Subcutaneous adipose tissue (tissue), 4 donors: ENCODE results near the gene AIFM3. TPM values are rescaled to one million over a fixed set of nuclear protein-coding genes. Genes with fewer than 3 reads are reported as not detected.

ENCODE experiments used
- CTCF ChIP-seq: fragments of 450-650 bp; IDR thresholded peaks from one replicate; pipeline ENCODE4 v1.5.1; 2016; ENCODE audit warnings: low read depth, mild to moderate bottlenecking, control low read depth, antibody characterized with exemption, moderate library complexity
- total RNA-seq, 4 donors: library from RNA; depleted of rRNA; stranded (reverse); fragments of >200 nt; gene quantifications; one replicate each; pipeline ENCODE4 v1.1.0, GENCODE V29; 2016

The AIFM3 gene
- total RNA-seq, 4 donors from 2014 or later = 1.3 to 5.7 (median 1.5) TPM

- TF ChIP-seq CTCF = no peak
Measured at GRCh38 chr22:21026783-21027692, 60.0 kb downstream of the AIFM3 start.

GRCh38 chr22:21028277-21029251 is 61.5 kb downstream of the AIFM3 start:
- no peak for TF ChIP-seq CTCF

- no peak for TF ChIP-seq CTCF
Measured at GRCh38 chr22:21029486-21030025, 62.5 kb downstream of the AIFM3 start.

DNA sequence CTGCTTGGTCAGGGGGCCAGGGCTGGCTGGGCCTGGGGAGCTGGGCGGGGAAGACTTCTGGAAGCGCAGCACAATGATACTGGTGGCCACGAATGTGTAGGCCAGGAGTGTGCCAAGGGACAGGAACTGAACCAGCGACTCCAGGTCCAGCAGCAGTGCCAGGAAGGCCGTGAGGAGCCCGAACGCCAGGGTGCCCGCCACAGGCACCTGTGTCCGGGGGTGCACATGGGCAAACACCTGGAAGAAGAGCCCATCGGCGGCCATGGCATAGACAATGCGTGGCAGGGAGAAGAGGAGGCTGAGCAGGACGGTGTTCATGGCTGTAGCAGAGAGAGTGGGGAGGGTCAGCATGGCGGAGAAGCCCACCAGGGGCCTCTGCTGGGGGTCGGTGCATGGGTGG is 63.0 kb downstream of the AIFM3 start:
- no peak for TF ChIP-seq CTCF

Other genes with a start within 250 kb of the AIFM3 start
- under 1 TPM in 1 of 4 donors, not detected in 3; 0.22 TPM for gene SERPIND1, start 193.1 kb upstream of the AIFM3 start, total RNA-seq
- gene PI4KA, start 108.4 kb upstream of the AIFM3 start, total RNA-seq = 10 to 100 TPM; 67.3 to 92.9 (median 76.5) TPM
- gene SNAP29, start 108.2 kb upstream of the AIFM3 start, total RNA-seq = 10 to 100 TPM; 20.5 to 27.1 (median 24.4) TPM
- gene CRKL, start 49.8 kb upstream of the AIFM3 start, total RNA-seq = 10 to 100 TPM; 32.1 to 39.8 (median 35.9) TPM
- gene LZTR1, start 15.0 kb downstream of the AIFM3 start, total RNA-seq = 10 to 100 TPM; 41.1 to 60.8 (median 43.4) TPM
- gene THAP7, start 34.9 kb downstream of the AIFM3 start, total RNA-seq = 10 to 100 TPM; 20.7 to 26.6 (median 23.5) TPM
- gene P2RX6, start 47.9 kb downstream of the AIFM3 start, total RNA-seq = 1 to 10 TPM in 2 of 4 donors, under 1 TPM in 2; 0.49 to 3.7 (median 1.2) TPM
- 1 to 10 TPM in 3 of 4 donors, under 1 TPM in 1; 0.94 to 4.4 (median 2.1) TPM for gene SLC7A4, start 65.3 kb downstream of the AIFM3 start, total RNA-seq
- gene LRRC74B, start 78.7 kb downstream of the AIFM3 start, total RNA-seq = not detected